Mesenteric fat pad (tissue), 1 donor: ENCODE results near the gene ABI2. TPM values are rescaled to one million over a fixed set of nuclear protein-coding genes. Genes with fewer than 3 reads are reported as not detected.
"Not testable (repeated sequence)": the region's sequence is repeated elsewhere in the genome, so short reads cannot be mapped to it uniquely, and the experiment has no call there.

Experiments used
- DNase-seq: peaks from one replicate; pipeline ENCODE4 v3.0.0-alpha.2; 2020; ENCODE audit warnings: low spot score
- total RNA-seq: library from RNA; stranded (reverse); fragmentation: NEBNext Ultra II Directional; extraction: Animal tissue kit (Norgen Biotek cat#: 25700); gene quantifications from one replicate; pipeline ENCODE4 v1.2.1, GENCODE V29; 2021
- donor health status: DM: yes; HTN: yes; CAD: no.

ABI2 gene
- total RNA-seq, 1 donor from 2014 or later: 32.1 TPM

DNA sequence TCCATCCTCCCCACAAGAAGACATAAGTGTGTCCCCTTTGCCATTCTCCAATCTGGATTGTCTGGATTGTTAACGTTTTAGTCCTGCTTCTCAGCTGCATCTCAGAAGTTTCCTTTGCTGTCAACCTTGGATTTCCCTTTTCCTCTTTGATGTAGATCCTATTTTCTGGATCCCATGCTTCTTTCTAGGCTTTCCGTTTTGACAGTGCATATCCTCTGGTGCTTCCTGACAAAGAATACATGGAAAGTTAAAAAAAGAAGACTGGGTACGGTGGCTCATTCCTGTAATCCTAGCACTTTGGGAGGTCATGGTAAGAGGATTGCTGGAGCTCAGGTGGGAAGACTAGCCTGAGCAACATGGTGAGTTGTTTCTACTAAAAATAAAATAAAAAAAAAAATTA lies 26.8 kb downstream of the ABI2 start:
- no peak for DNase-seq

DNA sequence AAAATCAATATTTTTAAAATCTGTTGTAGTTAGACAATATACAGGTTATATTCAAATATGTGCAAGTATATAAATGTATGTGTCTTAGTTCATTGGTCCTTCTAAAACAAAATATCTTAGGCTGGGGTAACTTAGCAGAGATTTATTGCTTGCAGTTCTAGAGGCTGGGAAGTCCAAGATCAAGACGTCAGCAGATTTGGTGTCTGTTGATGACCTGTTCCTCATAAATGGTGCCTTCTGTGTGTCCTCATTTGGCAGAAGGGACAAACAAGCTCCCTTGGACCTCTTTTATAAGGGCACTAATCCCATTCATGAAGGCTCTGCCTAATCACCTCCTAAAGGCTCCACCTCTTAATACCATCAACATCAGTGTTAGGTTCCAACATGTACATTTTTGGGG lies 31.3 kb downstream of the ABI2 start:
- DNase-seq: no peak

DNA sequence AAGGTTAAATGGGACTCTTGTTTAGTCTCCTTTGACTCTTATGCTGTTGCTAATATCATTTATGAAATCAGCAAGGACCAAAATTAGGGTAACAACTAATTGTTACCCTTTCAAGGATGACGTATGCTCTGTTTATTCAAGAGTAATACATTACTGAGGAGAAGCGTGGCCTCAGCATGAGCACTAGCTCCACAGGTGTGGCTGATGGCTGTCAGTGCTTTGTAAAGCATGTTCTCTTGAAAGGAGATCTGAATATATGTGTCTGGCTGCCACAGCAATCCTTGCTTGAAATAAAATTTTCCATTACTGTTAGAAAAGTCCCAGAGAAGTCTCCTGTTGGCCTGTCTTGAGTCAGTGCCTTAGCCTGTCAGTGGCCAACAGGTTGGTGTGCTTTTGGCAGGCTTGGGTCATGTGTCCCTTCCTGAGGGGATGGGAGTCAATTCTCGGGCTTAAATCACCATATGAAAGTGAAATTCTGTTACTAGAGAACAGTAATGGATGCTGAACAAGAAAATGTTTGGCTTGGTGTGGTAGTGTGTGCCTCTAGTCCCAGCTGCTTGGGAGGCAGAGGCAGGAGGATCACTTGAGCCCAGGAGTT lies 32.7 kb downstream of the ABI2 start:
- DNase-seq: no peak

DNA sequence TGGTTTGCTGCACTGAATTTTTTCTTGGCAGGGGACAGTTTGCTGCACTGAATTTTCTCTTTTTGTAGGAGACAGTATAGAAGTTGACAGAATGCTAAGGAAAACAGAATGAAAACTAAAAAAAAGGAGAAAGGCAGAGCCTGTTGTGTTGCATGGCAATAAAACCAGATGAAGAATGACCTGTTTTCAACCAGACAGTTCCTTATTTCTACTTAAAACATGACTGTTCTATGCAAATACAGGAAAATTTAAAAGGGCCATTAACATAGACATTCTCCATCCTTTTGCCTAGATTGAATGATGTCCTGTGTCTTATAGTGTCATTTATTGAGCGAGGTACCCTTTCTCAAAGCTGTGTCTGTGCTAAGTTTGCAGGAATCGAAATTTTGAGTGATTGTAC lies 33.3 kb downstream of the ABI2 start:
- DNase-seq: no peak

DNA sequence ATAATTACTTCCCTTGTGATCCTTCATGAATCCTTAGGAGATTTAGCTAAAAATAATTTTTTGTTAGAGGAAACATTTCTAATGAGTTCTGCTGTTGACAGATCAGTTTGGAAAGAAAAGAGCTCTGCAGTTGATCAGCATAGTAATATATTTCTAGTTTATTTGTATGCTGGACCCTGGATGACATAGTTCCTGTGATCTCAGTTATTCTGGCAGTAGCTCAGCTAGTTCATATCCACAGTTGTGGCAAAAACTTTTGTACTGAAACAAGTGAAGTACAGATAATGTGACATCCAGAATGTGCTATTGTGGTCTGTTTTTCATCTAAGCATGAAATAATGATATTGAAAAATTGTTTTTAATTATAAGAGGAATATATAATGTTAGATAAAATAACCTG lies 33.7 kb downstream of the ABI2 start:
- DNase-seq: no peak

DNA sequence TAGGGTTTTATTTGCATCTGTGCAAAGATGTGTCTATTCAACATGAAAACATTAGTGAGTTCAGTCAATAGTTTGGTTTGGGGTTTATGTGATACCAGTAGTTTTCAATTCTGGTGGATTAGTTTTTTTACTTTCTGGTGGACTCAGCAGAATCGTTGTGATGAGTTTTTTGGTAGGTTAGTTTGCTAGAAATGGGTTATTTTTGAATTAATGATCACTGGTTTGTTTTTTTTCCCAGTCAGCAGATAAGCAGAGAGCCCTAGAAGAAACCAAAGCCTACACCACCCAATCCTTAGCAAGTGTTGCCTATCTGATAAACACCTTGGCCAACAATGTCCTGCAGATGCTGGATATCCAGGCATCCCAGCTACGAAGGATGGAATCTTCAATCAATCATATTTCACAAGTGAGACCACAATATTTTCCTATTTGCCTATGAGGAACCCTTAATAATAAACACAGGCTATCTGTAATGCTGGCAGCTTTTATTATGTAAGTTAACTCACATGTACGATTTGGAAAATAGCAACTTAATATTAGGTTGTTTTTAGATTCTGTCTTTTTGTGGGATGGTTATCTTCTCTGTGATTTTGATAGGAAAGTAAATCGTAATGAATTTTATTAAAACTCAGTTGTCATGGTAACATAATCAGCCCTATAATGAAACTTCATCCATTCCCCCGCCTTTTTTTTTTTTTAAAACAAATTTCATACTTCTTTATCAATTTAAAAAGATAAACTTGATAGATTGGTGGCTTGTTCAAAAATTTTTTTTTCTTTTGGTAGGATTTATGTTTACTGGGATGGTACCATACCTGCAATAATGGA lies 38.7 kb downstream of the ABI2 start:
- DNase-seq: no peak

DNA sequence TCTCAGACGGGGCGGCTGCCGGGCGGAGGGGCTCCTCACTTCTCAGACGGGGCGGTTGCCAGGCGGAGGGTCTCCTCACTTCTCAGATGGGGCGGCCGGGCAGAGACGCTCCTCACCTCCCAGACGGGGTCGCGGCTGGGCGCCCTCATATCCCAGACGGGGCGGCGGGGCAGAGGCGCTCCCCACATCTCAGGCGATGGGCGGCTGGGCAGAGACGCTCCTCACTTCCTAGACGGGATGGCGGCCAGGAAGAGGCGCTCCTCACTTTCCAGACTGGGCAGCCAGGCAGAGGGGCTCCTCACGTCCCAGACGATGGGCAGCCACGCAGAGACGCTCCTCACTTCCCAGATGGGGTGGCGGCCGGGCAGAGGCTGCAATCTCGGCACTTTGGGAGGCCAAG lies 44.5 kb downstream of the ABI2 start:
- DNase-seq: not testable (repeated sequence)

DNA sequence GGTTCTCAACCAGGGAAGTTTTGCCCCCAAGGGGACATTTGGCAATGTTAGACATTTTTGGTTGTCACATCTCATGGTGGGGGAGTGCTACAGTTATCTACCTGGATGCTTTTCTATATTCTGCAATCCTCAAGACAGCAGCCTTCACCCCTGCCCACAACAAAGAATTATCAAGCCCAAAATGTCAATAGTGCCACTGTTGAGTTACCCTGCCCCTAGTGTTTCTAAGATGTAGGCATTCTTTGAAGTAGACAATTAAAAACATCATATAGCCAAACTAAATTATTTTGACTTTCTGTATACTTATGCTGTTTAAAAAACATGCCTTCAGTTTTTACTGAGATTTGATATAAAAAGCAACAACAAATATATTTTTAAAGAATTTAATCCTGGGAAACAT lies 48.0 kb downstream of the ABI2 start:
- DNase-seq: no peak

DNA sequence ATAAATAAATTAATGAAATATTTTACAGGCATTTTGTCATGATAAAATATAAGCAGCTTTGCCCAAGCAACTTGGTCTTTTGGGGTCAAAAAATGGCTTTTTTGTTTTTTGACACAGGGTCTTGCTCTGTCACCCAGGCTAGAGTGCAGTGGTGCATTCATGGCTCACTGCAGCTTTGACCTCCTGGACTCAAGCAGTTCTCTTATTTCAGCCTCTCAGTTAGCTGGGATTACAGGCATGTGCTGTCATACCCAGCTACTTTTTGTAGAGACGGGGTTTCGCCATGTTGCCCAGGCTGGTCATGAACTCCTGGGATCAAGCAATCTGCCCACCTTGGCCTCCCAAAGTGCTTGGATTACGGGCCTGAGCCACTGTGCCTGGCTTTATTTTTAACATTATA lies 51.0 kb downstream of the ABI2 start:
- no peak for DNase-seq

DNA sequence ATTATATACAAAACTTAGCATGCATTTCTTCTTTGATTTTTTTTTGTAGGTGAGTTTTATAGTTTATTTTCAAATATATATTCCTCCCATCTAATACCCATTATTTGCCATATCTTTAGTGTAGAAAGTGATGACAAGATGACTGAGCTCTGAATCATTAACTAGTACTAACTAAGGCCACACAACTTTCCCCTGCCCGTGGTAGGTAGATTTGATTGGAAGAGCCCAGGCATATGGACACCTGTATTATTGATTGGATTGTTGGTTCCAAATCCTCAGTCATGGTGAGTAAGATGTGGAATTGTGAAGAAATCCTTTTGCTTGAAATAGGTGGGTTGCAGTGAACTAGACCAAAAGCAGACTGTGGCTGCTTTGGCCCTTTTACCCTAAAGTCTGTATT lies 54.8 kb downstream of the ABI2 start:
- DNase-seq: no peak

DNA sequence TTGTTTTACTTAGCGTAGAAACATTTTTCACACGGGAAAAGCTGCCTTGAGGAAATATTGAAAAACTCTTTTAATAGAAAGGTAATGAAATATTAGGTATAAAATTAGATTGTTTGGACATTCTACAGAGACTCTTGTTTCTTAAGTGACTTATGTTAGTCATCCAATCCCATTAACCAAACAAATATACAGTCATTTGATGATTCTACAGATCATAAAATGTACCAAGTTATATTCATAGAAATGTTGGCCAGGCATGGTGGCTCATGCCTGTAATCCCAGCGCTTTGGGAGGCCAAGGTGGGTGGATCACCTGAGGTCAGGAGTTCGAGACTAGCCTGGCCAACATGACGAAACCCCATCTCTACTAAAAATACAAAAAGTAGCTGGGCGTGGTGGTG lies 60.0 kb downstream of the ABI2 start:
- not testable (repeated sequence) for DNase-seq

DNA sequence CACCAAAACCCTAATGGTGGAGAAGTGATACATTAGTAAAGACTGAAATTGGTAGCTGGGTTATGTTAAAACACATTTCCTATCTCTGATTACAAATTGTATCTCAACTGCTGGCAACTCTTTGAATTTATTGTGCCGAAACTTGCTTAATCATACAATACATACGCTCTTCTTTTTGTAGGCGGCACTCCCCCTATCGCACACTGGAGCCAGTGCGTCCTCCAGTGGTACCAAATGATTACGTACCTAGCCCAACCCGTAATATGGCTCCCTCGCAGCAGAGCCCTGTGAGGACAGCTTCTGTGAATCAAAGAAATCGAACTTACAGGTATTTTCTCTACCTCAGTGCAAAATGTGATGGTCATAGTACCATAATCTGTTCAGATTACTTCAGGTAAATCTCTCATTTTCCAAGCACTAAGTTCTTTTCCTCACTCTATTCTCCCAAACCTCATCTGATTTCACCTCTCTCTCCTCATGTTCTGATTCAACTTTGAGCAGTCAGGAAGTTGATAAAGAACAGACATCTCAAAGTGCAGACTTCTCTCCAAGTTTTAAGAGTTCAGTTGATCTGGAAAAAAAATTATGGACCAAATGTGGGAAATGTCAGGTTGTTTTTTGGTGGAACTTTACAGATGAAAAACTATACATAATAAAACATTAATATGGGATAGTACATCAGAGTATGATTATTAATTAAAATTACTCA lies 66.5 kb downstream of the ABI2 start:
- no peak for DNase-seq

DNA sequence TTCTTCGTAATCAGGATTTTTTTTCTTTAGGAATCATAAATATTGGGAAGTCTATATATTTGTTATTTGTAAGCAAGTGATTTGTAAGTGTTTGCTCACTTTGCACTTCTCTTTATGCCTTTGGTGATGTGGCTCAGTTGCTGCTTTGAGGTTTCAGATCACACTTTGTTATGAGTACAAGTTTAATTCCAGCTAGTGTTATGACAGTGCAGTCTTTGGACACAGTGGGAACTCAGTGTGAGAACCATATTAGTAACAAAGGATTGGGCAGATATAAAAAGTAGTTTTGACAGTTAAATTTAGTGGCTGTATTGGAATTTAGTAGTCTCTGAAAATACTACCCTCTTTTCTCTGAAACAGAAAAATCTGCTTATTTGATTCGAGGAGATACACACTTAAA lies 67.7 kb downstream of the ABI2 start:
- no peak for DNase-seq

DNA sequence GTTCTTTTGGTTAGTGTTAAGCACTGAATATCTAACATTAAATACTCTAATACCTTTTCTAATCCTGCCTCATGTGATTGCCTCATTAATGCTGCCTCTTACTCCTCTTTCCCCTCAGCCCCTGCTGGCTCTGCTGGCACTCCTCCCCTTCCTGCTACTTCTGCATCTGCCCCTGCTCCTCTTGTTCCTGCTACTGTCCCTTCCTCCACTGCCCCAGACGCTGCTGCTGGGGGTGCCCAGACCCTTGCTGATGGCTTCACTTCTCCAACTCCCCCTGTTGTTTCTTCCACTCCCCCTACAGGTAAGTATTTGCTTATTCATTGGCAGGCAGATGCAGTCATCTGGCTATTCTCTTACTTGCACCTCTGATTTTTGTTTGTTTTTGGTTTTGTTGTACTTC lies 68.5 kb downstream of the ABI2 start:
- DNase-seq: no peak

DNA sequence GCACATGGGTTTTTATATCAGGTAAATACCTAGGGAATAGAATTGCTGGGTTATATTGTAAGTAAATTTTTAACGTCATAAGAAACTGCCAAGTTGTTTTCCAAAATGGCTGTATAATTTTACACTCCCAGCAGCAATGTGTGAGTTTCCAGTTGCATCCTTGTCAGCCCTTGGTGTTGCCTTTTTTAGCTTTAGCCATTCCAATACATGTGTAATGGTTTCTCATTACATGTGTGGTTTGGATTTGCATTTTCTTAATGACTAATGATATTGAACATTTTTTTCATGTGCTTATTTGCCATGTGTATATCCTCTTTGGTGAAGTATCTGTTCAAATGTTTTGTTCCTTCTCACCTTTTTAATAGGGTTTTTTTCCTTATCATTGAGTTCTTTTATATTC lies 70.8 kb downstream of the ABI2 start:
- no peak for DNase-seq

DNA sequence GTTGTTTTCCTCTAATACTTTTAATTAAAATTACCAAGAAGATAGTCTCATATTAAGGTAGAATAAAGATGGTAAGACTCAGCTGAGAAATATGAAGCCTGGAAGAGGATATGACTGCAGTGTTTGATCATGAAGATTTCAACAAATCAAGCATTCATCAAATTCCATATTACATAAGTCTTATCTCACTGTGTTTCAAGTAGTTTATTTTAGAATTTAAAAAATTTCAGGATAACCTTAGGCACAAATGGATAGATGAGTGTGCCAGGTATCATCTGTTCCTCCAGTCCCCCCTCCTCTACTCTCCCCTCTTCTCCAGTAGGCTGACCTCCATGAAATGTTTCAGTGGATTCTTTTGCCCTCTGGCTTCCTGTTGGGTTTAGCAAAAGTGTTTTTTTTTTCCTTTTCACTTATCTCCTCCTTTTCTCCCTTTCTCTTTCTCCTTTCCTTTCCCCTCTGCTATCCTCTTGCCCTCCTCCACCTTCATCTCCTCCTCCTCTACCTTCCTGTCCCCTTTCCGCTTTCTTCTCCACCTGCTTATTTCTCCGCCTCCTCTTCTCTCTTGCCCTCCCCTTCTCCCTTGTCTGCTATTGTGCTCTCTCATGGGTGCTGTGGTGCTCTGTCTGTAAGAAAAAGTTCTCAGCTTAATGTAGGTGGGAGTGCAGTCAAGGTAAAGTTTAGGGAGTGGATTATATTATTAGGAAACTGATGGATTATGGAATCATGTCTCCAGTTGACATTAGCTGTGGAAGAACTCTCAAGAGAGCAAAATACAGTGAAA lies 72.8 kb downstream of the ABI2 start:
- no peak for DNase-seq

DNA sequence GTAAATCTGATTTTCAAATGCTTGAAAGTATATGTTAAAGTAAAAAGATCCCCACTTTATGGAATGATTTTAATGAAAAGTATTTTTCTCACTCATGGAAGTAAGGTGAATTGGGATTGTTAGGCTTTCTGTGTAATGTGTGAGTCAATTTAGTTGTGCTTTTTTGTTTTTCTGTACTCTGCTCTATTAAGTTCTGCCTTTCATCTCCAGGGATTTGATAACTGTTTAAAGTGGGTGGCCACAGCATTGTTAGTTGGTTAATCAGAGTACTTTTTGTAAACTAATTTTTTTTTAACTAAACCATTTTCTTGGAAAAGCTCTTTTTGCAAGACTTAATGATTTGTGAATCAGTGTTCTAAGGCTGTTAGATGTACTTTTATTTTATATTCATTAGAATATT lies 76.8 kb downstream of the ABI2 start:
- DNase-seq: no peak

DNA sequence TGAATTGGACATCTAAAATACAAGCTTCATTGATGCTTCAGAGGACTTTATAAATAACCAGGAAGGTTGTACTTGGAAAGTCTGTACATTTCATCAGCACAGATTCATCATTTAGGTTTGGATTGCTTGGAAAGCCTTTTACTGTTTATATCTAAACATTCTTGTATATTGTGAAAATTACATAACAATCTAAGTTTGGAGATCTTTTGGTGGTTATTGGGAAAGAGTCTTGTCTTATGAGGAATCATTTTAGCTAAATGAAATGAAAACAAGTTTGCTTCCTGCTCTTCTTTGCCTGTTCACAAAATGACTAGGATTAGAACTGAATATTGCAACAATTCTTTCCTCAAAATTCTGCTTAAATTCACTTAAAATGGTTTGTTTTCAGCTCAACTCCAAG lies 79.3 kb downstream of the ABI2 start:
- DNase-seq: no peak

DNA sequence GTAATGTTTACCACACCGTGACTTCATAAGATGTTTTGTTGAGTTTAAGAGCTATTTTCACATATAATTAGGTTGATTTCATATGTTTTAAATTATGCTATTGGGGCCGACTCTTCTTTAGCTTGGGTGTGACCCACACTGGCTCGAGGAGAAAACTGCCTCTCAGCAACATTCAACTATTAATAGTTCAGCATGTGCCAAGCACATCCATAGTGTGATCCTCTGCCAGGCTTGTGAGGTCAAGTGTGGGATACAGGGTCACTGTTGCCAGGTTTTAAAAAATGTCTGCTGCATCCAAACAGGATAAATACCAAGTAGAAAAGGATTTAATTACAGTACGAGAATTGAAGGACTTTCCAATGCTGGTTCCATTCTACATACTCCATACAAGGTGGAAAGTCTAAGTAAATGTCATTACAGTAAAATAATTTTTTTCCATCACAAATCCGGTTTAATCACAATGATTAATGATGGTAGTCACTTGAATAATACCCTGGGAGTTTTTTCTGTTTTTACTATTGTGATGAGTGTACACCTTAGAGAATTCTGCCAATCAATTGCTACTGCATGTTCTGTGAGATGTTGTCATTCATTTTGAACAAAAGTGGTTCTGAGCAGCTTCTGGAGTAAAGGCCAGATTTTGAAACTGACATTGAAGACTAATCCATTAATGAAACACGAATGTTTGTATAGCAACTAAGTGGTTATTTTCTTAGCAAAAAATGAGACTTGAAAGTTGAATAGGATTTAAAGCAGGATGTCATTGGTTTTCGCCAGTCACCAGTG lies 84.5 kb downstream of the ABI2 start:
- no peak for DNase-seq

DNA sequence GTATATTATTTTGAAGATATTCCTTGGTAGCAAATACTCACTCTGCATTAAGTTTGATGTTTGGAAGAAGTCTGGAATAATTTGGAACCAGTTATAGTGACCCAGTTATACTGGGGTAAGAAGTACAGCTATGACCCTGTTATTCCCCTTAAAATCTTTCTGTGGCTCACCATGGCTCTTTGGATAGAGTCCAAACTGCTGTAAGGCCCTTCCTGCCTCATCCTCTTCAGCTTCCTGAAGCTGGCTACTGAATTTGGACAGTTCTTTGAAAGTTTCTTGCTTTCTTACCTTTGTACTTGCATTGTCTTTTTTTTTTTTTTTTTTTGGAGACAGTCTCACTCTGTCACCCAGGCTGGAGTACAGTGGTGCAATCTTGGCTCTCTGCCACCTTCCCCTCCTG lies 85.6 kb downstream of the ABI2 start:
- no peak for DNase-seq

DNA sequence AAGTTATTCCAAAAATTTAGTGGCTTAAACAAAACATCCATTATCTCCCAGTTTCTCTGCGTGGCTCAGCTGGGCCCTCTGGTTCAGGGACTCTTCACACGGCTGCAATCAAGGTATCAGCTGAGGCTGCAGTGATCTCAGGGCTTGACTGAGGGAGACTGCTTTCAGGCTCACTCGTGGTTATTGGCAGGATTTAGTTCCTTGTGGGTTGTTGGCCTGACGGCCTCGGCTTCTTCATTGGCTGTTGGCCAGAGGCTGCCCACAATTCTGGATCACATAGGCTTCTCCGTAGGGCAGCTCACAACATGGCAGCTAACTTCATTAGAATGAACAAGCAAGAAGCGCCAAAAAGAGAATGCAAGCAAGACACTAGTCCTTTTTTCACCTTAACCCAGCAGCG lies 90.1 kb downstream of the ABI2 start:
- no peak for DNase-seq
